ENCODE measurements around the gene TFB1M. TPM values are rescaled to one million over a fixed set of nuclear protein-coding genes. Genes with fewer than 3 reads are reported as not detected.
"Not testable (repeated sequence)": the region's sequence is repeated elsewhere in the genome, so short reads cannot be mapped to it uniquely, and the experiment has no call there.

TFB1M gene
- total RNA-seq, 1 experiment from 2014 or later, result 24.5 TPM

- no peak for DNase-seq (ENCODE audit: low read depth)
These were observed 15.9 kb upstream of the TFB1M start for GRCh38 chr6:155330133-155330734.

GRCh38 chr6:155329460-155330132, 15.3 kb upstream of the TFB1M start:
- DNase-seq (ENCODE audit: low read depth), result no peak

- peak; percentile 9 for DNase-seq (ENCODE audit: low read depth)
These were observed 14.5 kb upstream of the TFB1M start for GRCh38 chr6:155328539-155329459.

DNA sequence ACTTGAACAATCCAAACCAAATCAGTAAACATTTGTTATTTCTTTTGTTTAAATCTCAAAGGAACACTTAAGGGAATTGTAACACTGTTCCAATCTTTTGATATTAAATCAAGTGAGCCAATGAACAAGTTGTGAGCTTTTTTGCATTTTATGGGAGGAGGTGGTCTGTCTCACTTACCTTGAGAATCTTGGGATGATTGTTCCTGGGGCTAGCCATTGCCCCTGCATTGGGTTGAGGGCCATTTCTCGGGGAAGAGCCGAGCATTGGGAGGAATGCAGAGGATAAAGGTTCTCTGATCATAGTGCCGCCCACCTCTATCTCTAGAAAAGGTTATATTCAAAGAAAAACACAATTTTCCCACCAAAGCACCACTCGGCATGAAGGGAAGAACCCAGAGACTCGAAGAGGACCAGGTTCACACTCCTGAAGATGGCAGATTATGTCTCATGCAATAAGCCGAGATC, 13.8 kb upstream of the TFB1M start:
- no peak for DNase-seq (ENCODE audit: low read depth)

GRCh38 chr6:155327326-155328073, 13.2 kb upstream of the TFB1M start:
- peak; percentile 68 for DNase-seq (ENCODE audit: low read depth)

- no peak for DNase-seq (ENCODE audit: low read depth)
These were observed 11.6 kb upstream of the TFB1M start for GRCh38 chr6:155325700-155326516.

GRCh38 chr6:155324993-155325392, 10.7 kb upstream of the TFB1M start:
- DNase-seq (ENCODE audit: low read depth), result no peak

DNA sequence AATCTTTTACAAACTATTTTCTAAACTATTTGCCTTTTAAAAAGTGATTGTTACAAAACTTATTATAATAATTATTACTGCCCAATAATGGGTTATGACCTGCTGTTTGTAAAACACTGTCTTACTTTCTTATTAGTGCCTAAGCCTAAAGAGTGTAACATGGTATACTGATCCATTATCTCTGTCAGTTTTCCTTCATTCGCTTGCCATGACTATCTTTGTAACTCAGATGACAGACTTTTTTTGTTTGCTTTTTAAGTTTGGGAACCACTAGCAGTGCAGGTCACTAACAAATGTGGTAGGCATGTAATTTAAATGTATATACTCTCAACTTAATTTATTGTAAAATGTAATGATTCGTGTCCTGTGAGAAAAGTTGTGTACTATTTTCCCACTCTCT, 9.9 kb upstream of the TFB1M start:
- DNase-seq (ENCODE audit: low read depth), result no peak

DNA sequence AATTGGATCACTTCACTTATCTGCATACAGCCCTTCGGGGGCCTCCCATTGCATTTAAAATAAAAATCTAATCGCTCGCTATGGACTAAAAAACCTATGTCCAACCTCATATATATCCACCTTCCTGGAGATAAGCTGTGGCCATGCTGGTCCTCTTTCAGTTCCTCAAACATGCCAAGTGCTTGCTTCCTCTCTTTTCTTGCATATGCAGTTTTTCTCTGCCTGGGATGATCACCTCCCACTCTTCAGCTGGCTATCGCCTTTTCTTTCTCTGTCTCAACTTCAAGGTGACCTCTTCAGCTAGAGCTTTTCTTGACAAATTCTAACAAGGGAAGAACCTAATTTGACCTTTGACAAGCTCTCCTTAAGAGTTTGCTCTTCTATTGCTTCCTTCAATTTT, 5.6 kb upstream of the TFB1M start:
- DNase-seq (ENCODE audit: low read depth), result no peak

- no peak for DNase-seq (ENCODE audit: low read depth)
These were observed 2.9 kb upstream of the TFB1M start for GRCh38 chr6:155317186-155317585.

DNA sequence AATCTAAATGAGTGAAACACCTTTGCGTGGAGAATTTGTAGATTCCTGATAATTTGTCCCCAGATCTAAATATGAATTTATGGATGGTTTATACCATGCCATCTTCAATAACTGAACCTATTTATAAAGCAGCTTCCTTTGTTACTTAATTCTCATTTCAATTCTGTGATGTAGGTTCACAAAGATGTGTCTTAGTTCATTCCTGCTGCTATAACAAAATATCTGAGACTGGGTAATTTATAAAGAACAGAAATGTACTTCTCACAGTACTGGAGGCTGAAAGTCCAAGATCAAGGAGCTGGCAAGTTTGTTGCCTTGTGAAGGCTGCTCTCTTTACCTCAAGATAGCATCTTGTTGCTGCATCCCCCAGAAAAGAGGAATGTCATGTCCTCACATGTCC, 2.1 kb upstream of the TFB1M start:
- no peak for DNase-seq (ENCODE audit: low read depth)

DNA sequence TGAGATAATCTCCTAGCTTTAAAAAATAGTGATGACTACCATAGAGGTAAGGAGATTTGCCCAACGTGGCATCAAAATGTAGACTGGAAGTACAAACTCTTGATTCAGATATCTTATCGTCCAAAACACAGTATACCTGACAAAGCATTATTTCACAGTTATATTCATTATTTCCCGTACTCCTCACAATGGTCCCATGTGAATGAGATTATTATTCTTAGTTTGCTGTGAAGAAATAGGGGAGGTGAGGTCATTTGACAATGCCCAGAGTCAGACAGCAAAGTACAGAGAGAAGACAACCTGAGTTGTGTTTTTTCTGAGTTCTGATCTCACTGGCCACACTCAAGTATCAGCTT, 1.2 kb upstream of the TFB1M start:
- DNase-seq (ENCODE audit: low read depth), result peak; percentile 21

GRCh38 chr6:155314773-155315515, 660 bp upstream of the TFB1M start:
- peak; percentile 93 for DNase-seq (ENCODE audit: low read depth)

DNA sequence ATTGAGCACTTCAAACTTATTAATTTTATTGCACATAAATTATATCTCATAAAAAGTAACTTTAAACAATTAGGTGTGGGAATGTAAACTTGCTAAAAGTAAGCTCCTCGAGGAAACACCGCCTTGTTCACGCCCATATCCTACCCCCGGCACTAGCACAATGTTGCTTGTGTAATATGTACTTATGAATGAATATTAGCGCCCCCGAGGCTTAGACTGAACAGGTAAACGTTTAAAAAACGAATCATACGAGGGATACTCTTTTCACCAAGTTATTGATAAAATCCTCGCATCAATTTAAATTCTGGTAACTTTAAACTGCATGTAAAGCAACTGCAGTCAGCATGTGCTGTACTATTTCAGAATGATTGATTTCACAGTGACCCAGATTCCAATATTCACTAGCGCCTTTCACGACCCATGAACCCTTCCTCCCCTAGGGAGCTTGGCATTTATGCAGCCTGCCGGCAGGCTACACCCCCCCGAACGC, 637 bp downstream of the TFB1M start:
- peak; percentile 26 for DNase-seq (ENCODE audit: low read depth)

DNA sequence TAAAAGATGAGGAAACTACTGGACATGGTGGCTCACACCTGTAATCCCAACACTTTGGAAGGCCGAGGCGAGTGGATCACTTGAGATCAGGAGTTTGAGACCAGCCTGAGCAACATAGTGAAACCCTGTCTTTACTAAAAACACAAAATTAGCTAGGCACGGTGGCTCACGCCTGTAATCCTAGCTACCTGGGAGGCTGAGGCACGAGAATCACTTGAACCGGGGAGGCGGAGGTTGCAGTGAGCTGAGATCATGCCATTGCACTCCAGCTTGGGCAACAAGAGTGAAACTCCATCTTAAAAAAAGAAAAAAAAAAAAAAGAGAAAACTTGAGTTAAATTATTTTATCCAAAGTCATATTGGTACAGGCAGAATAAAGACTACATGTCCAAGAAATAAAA, 1.3 kb downstream of the TFB1M start:
- not testable (repeated sequence) for DNase-seq (ENCODE audit: low read depth)

DNA sequence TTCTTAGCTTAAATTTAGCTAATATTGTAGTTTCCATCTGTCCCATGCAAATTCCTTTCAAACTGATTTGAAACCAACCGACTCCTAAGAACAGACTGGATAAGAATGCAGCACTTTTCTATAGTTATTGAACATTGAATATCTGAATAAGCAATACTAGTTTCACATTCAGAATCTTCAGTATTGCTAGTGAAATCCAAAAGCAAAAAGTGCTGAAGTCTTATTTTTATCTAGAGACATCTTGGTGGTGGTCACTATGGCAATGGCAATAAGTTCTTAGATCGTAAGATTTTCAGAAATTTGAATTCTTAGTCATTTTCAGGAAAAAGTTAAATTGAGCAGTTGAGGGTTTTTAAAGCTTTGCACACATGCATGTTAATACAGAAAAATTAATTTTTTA, 2.7 kb downstream of the TFB1M start:
- no peak for DNase-seq (ENCODE audit: low read depth)

GRCh38 chr6:155311086-155311485, 3.2 kb downstream of the TFB1M start:
- DNase-seq (ENCODE audit: low read depth), result no peak

DNA sequence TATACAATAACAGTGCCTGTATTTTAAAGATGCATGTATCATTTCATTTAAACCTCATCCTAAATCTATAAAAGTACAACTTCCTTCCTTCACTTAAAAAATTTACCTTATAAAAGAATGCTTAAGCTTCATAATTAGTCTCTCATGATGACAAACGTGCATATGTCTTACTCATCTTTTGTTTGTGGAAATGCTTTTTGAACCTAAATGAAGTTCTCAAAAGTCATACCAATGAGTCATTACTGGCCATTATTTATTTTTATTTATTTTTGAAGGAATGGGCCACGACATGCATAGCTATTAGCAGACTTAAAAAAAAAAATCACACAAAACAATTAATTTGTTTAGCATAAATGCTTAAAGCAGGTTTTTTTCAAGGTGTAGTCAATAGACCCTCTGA, 3.7 kb downstream of the TFB1M start:
- peak; percentile 23 for DNase-seq (ENCODE audit: low read depth)

DNA sequence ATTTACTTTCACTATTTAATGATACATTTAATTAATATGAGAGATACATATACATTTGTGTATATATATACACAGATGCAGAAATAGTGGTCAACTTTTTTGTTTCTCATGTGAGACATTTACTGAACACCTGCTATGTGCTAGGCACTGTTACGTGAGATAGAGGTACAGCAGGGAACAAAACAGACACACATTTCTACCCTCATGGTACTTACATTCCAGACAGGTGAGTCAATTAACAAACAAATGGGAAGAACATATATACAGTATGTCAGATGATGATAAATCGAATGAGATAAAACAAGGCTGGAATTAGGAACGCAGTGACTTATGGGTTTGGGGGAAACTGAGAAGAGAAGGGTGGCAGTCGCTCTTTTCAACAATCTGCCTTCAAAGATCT, 5.1 kb downstream of the TFB1M start:
- no peak for DNase-seq (ENCODE audit: low read depth)

- no peak for DNase-seq (ENCODE audit: low read depth)
These were observed 7.3 kb downstream of the TFB1M start for GRCh38 chr6:155306958-155307357.
